Loucy (cell line): ENCODE data around the gene NLGN4X.

Source experiments
- H2AFZ ChIP-seq: fragments of 200-600 bp; sonication (generic); 2 replicates; pipeline ENCODE4 v1.6.0; 2016; ENCODE audit warnings: antibody characterized with exemption, mild to moderate bottlenecking, low read length, moderate library complexity
- H3F3A ChIP-seq: fragments of 200-600 bp; 2 replicates; pipeline ENCODE4 v1.6.0; 2016; ENCODE audit warnings: antibody characterized with exemption, low read depth, mild to moderate bottlenecking
- H3K27me3 ChIP-seq: fragments of 200-600 bp; sonication (generic); 2 replicates; pipeline ENCODE4 v1.6.1; 2014; ENCODE audit warnings: low read length, mild to moderate bottlenecking; ENCODE audit not compliant: insufficient read depth, poor library complexity, severe bottlenecking
- H3K36me3 ChIP-seq: fragments of 200-600 bp; sonication (generic); 2 replicates; pipeline ENCODE4 v1.6.1; 2016; ENCODE audit warnings: low read length; ENCODE audit not compliant: insufficient read depth
- H3K4me1 ChIP-seq: fragments of 200-600 bp; sonication (generic); 2 replicates; pipeline ENCODE4 v1.5.1; 2014; ENCODE audit warnings: low read length, mild to moderate bottlenecking; ENCODE audit not compliant: insufficient read depth, poor library complexity, severe bottlenecking
- H3K4me2 ChIP-seq: fragments of 200-600 bp; sonication (generic); 2 replicates; pipeline ENCODE4 v1.6.0; 2014; ENCODE audit warnings: antibody characterized with exemption, low read length, low read depth, mild to moderate bottlenecking; ENCODE audit not compliant: poor library complexity, severe bottlenecking
- H3K4me3 ChIP-seq: fragments of 200-600 bp; sonication (generic); 2 replicates; pipeline ENCODE4 v1.5.1; 2014; ENCODE audit warnings: low read length, mild to moderate bottlenecking, mixed read lengths; ENCODE audit not compliant: poor library complexity, severe bottlenecking
- H3K79me2 ChIP-seq: fragments of 200-600 bp; sonication (generic); 2 replicates; pipeline ENCODE4 v1.6.1; 2014; ENCODE audit warnings: low read length; ENCODE audit not compliant: insufficient read depth
- H3K9ac ChIP-seq: fragments of 200-600 bp; sonication (generic); 2 replicates; pipeline ENCODE4 v1.6.0; 2014; ENCODE audit warnings: mild to moderate bottlenecking, low read depth, low read length, moderate library complexity; ENCODE audit not compliant: poor library complexity, severe bottlenecking
- H3K9me2 ChIP-seq: fragments of 200-600 bp; sonication (generic); replicated peaks from 2 replicates; pipeline ENCODE4 v1.6.1; 2016; ENCODE audit warnings: low read depth, low read length, mixed read lengths
- H3K9me3 ChIP-seq: fragments of 200-600 bp; sonication (generic); 2 replicates; pipeline ENCODE4 v1.6.1; 2014; ENCODE audit warnings: mild to moderate bottlenecking, antibody characterized with exemption, low read length, low read depth; ENCODE audit not compliant: insufficient read depth
- H4K20me1 ChIP-seq: fragments of 200-600 bp; sonication (generic); 2 replicates; pipeline ENCODE4 v1.6.0; 2014; ENCODE audit warnings: antibody characterized with exemption, low read length, mild to moderate bottlenecking; ENCODE audit not compliant: insufficient read depth, poor library complexity, severe bottlenecking
- EZH2phosphoT487 ChIP-seq: fragments of 200-600 bp; IDR thresholded peaks from 2 replicates; pipeline ENCODE4 v1.6.1; 2018; ENCODE audit warnings: antibody characterized with exemption, mild to moderate bottlenecking, moderate library complexity, borderline replicate concordance
- TF ChIP-seq, protein P1 (sequence below): fragments of 200-600 bp; sonication (generic); conservative IDR thresholded peaks from 2 replicates; pipeline ENCODE4 v1.5.1; 2014; ENCODE audit warnings: mild to moderate bottlenecking, antibody characterized with exemption, low read length

The NLGN4X gene

DNA sequence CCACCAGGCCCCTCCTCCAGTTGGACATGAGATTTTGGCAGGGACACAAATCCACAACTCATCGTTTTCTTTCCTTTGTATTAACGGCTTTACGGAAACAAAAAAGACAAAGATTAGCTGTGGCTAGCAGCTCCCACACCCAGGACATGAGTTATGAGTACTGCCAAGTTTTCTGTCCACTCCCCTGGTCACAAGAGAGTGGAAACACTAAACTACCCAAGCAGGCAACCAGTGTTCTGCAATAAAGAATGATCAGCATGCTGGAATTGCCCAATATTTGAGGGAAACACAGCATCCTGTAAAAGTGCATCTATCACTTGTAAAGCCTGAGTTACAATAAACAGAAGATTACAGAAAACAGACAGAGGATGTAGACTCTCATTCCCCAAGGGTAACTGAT is 358.4 kb downstream of the NLGN4X start:
- no peaks in the 10 kb centered on the region for H4K20me1 ChIP-seq
- H3K9me3 ChIP-seq, result no peaks in the 10 kb centered on the region
- H3K27me3 ChIP-seq, result no peaks in the 10 kb centered on the region
- H2AFZ ChIP-seq, result no peak overlapping the region
- no peaks in the 10 kb centered on the region for H3K79me2 ChIP-seq
- no peaks in the 10 kb centered on the region for H3K9me2 ChIP-seq
- no peak overlapping the region for H3K4me3 ChIP-seq
- H3K4me1 ChIP-seq, result no peaks in the 10 kb centered on the region
- no peaks in the 10 kb centered on the region for H3F3A ChIP-seq
- H3K9ac ChIP-seq, result no peak overlapping the region
- no peak overlapping the region for H3K4me2 ChIP-seq
- TF ChIP-seq, protein P1, sequence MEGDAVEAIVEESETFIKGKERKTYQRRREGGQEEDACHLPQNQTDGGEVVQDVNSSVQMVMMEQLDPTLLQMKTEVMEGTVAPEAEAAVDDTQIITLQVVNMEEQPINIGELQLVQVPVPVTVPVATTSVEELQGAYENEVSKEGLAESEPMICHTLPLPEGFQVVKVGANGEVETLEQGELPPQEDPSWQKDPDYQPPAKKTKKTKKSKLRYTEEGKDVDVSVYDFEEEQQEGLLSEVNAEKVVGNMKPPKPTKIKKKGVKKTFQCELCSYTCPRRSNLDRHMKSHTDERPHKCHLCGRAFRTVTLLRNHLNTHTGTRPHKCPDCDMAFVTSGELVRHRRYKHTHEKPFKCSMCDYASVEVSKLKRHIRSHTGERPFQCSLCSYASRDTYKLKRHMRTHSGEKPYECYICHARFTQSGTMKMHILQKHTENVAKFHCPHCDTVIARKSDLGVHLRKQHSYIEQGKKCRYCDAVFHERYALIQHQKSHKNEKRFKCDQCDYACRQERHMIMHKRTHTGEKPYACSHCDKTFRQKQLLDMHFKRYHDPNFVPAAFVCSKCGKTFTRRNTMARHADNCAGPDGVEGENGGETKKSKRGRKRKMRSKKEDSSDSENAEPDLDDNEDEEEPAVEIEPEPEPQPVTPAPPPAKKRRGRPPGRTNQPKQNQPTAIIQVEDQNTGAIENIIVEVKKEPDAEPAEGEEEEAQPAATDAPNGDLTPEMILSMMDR, result no peak
- TF ChIP-seq EZH2phosphoT487, result no peak
- H3K36me3 ChIP-seq, result no peaks in the 10 kb centered on the region

GRCh38 chrX:5869786-5870185 is 358.9 kb downstream of the NLGN4X start:
- Histone ChIP-seq H3K9ac (no peak overlapping the region), H3K9me3 (no peaks in the 10 kb centered on the region), H3K4me2 (no peak overlapping the region), H3K4me3 (no peak overlapping the region), H3K9me2 (no peaks in the 10 kb centered on the region), H2AFZ (no peak overlapping the region), H4K20me1 (no peaks in the 10 kb centered on the region), H3K27me3 (no peaks in the 10 kb centered on the region), H3K4me1 (no peaks in the 10 kb centered on the region), H3F3A (no peaks in the 10 kb centered on the region), H3K79me2 (no peaks in the 10 kb centered on the region), H3K36me3 (no peaks in the 10 kb centered on the region)
- TF ChIP-seq EZH2phosphoT487, result no peak
- TF ChIP-seq, protein P1, result no peak

DNA sequence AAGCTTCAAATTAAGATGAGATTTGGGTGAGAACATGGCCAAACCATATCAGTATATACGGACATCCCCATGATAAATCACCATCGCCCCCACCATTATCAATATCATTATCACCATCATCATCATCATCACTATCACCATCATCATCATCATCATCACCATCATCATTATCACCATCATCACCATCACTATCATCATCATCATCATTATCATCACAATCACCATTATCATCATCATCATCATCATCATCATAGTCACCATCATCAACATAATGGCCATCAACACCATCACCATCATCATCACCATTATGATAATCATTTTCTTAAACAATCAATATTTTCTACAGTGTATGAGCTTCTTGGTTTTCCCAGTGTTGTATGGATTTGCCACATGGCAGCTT is 360.9 kb downstream of the NLGN4X start:
- no peaks in the 10 kb centered on the region for H3K9me3 ChIP-seq
- no peaks in the 10 kb centered on the region for H3K36me3 ChIP-seq
- H3K4me3 ChIP-seq, result no peak overlapping the region
- TF ChIP-seq, protein P1, result no peak
- no peak for TF ChIP-seq EZH2phosphoT487
- no peaks in the 10 kb centered on the region for H3K9me2 ChIP-seq
- no peak overlapping the region for H2AFZ ChIP-seq
- no peaks in the 10 kb centered on the region for H4K20me1 ChIP-seq
- no peaks in the 10 kb centered on the region for H3K4me1 ChIP-seq
- H3F3A ChIP-seq, result no peaks in the 10 kb centered on the region
- no peaks in the 10 kb centered on the region for H3K27me3 ChIP-seq
- no peak overlapping the region for H3K4me2 ChIP-seq
- H3K9ac ChIP-seq, result no peak overlapping the region
- no peaks in the 10 kb centered on the region for H3K79me2 ChIP-seq
